ENCODE data around the gene NEU4.

DNA sequence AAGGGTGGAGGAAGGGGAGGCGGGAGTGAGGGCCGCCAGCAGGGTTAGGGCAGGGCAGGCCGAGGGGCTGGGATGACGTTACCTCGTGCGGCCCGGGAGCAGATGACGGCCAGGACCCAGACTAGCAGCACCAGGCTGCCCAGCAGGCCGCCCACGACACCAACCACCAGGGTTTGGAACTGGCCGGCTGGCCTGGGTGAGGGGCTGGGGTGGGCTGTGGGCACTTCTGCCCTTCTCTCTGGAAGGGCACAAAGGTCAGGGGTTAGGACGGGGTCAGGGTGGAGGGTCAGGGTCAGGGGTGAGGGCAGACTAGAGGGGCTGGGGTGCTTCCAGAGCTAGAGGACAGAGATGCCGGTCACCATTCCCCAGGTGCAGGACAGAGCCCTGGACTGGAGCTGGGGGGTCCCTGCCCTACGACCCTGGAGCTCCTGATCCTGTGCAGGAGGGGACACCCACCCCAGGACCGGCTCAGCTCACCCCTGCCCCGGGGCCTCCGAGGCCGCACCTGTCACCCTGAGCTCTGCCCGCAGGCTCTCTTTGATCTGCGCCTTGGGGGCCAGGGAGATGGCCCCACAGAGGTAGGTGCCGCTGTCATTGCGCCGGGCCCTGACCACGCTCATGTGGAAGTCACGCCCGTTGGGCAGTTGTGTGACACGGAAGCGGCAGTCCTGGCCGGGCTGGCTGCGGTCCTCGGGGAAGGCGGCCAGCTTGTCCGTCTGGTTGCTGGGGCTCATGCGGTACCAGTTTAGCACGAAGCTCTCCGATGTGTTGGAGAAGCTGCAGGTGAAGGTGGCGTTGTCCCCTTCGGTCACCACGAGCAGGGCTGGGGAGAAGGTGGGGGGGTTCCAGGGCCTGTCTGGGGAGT is 43.4 kb downstream of the NEU4 start:
- TF ChIP-seq CTCF (conservative IDR thresholded peaks at IDR 0.05; ENCODE audit: low read depth, low read length) = no peak
- TF ChIP-seq BHLHE40 (IDR thresholded peaks at IDR 0.05; ENCODE audit: low read depth, low read length) = no peak
- TF ChIP-seq RAD21 (IDR thresholded peaks at IDR 0.05; ENCODE audit: low read length) = no peak
- TF ChIP-seq POLR2A (IDR thresholded peaks at IDR 0.05; ENCODE audit: low read depth, low read length) = no peak
- TF ChIP-seq CEBPB (IDR thresholded peaks at IDR 0.05; ENCODE audit: low read depth, low read length) = no peak
- no peak for TF ChIP-seq CHD1 (IDR thresholded peaks at IDR 0.05; ENCODE audit: low read depth, low read length)
- no peak for TF ChIP-seq RFX5 (IDR thresholded peaks at IDR 0.05; ENCODE audit: low read depth, low read length)
